HFF-Myc (cell line): Measurements from ENCODE around the gene APOBEC2.

Experiments used
- DNase-seq: peaks from one replicate; pipeline ENCODE4 v3.0.0-alpha.2; 2011; ENCODE audit warnings: low read depth; ENCODE audit errors: extremely low read depth
- H3K4me3 ChIP-seq: replicated peaks from 2 replicates; pipeline ENCODE4 v1.5.1; 2011; ENCODE audit warnings: low read depth, mild to moderate bottlenecking, control low read depth, low read length
- TF ChIP-seq, protein P1 (sequence below): IDR thresholded peaks from 2 replicates; pipeline ENCODE4 v1.5.1; 2012; ENCODE audit warnings: mild to moderate bottlenecking, low read depth, low read length, control low read depth; ENCODE audit errors: missing control alignments

The APOBEC2 gene

DNA sequence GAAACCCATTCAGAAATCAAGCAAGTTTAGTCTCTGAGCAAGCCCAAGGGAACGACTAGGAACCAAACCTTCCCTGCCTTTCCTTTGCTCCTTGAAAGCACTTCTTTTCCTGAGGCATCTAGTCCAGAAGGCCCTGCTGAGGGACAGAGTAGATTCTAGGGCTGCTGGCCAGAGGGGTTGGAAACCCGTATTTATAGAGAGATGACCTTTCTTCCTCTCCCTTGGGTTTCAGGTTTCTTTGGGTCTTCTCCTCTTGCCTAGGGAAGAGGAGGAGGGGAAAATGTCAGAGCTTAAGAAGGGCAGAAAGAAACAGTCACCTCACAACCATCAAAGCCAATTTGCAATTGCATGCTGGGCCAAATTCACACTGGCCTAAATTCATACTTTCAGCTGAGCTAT lies 5.8 kb downstream of the APOBEC2 start:
- no peak for DNase-seq
- no peak overlapping the region for H3K4me3 ChIP-seq
- TF ChIP-seq, protein P1, sequence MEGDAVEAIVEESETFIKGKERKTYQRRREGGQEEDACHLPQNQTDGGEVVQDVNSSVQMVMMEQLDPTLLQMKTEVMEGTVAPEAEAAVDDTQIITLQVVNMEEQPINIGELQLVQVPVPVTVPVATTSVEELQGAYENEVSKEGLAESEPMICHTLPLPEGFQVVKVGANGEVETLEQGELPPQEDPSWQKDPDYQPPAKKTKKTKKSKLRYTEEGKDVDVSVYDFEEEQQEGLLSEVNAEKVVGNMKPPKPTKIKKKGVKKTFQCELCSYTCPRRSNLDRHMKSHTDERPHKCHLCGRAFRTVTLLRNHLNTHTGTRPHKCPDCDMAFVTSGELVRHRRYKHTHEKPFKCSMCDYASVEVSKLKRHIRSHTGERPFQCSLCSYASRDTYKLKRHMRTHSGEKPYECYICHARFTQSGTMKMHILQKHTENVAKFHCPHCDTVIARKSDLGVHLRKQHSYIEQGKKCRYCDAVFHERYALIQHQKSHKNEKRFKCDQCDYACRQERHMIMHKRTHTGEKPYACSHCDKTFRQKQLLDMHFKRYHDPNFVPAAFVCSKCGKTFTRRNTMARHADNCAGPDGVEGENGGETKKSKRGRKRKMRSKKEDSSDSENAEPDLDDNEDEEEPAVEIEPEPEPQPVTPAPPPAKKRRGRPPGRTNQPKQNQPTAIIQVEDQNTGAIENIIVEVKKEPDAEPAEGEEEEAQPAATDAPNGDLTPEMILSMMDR: no peak

DNA sequence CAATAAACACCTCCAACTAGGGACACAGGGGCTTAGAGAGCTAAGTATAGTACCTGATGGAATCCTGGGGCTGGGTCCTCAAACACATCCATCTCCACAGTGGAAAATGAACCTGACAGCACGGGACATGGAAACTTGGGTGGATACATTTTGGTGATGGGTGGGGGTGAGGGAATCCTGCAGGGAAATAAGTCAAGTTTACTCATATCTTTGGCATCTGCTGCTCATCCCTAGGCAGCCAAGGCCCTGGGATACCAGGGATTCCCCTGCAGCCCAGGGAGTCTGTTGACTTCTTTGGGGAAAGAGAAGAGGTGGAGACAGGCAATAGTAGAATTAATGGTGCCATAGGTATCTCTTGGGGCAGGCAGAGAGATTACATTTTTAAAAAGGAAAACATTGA lies 6.6 kb downstream of the APOBEC2 start:
- TF ChIP-seq, protein P1: no peak
- DNase-seq: no peak

DNA sequence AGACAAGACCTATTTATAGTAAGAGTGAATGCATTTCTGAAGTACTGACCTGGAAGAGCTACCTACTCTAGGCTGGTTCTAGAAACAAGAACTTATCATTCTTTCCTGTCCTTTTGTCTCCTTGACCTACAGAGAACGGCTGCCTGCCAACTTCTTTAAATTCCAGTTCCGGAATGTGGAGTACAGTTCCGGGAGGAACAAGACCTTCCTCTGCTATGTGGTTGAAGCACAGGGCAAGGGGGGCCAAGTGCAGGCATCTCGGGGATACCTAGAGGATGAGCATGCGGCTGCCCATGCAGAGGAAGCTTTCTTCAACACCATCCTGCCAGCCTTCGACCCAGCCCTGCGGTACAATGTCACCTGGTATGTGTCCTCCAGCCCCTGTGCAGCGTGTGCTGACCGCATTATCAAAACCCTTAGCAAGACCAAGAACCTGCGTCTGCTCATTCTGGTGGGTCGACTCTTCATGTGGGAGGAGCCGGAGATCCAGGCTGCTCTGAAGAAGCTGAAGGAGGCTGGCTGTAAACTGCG lies 8.3 kb downstream of the APOBEC2 start:
- TF ChIP-seq, protein P1: no peak
- DNase-seq: no peak
- H3K4me3 ChIP-seq: no peak overlapping the region

More for the DNA sequence above, 6.6 kb downstream of the APOBEC2 start:
- H3K4me3 ChIP-seq: no peak overlapping the region

DNA sequence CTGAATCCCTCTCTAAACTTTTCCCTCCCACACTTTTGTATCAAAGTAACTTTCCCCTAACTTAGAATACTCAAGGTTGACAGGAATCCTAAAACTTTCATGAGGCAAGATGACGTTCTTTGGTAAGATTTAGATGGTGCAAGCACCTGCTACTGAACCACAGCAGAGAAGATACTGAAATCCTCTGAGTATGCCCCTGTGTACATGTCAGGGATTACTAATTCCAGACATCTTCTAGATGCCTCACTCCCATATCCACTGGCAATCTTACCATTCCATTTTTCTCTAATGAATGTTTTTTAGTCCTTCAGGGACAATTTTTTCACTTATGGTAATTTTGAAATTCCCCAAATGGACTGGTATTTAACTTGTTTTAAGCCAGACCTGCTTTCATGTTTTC lies 9.1 kb downstream of the APOBEC2 start:
- no peak for DNase-seq
- H3K4me3 ChIP-seq: no peak overlapping the region
- TF ChIP-seq, protein P1: no peak

DNA sequence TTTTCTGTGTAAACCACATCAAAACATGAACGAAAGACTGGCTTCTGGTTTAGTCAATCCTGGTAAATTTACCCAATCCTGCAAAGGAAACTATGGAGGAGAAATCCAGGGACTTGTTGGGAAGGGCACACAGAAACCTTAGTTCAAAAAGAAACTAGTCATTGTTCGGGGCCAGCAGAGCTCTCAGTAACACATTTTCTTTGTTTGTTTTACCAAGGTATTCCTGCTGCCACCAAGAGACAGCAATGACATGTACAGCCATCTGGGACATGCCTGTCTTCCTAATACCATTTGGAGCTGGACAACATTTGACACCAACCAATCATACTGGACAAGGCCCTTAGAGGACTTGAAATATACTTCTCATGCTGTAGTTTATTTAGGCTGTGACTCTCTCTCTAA lies 10.9 kb downstream of the APOBEC2 start:
- TF ChIP-seq, protein P1: no peak
- no peak overlapping the region for H3K4me3 ChIP-seq
- DNase-seq: no peak

DNA sequence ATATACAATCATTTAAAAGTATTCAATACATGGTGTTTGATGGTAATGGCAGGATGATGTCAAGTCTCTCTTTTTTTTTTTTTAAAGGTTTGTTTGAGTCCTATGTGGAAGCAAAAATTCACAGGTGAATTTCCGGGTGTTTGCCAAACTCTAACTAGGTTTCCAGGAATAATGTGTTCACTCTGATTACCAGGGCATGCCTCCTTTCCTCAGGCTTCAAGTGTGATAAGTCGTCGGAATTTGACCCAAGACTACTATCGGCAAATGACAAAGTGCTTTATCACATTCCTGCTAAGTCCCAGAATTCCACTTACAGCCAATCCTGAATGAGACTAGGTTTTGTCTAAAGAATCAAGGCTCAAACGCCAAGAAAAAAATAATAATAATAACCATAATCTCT lies 11.8 kb downstream of the APOBEC2 start:
- H3K4me3 ChIP-seq: no peak overlapping the region
- no peak for DNase-seq
- TF ChIP-seq, protein P1: no peak

DNA sequence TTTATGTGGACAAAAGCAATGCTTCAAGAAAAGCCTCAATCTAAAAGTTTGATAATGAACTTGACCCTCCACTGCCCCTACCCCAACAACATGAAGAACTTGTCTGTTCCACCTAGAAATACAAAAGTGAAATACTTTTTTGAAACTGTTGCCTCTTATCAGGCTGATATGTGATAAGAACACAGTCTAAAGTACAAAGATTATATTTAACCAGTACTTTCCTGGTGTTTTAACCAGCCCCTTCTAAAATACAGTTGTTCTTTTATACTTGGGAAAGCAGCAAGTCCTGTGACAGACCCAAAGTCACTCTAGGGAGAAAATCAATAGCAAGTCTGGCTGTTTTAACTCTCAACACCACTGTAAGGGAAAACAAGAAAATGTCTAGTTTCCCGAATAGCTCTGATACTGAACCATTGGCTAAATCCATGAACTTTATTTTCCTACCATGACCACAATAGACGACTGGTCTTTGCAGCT lies 12.6 kb downstream of the APOBEC2 start:
- DNase-seq: no peak
- TF ChIP-seq, protein P1: no peak
- no peak overlapping the region for H3K4me3 ChIP-seq
